Body of pancreas (tissue), 4 donors: ENCODE results near the gene CAPZA2. TPM values are rescaled to one million over a fixed set of nuclear protein-coding genes. Genes with fewer than 3 reads are reported as not detected.

Experiments
- ATAC-seq: fragments of 150-250 bp; one replicate; pipeline ENCODE4 v1.9.1; 2016
- DNase-seq, 4 donors: peaks; one replicate each; pipeline ENCODE4 v3.0.0-alpha.2; 2019
- H3K27ac ChIP-seq, 4 donors: fragments of 200-600 bp; sonication (generic); 1 replicate in 3 of 4; 2 replicates in 1 of 4; pipeline versions ENCODE4 v1.5.1 to v1.6.1; 2016 to 2019; ENCODE audit warnings: mild to moderate bottlenecking in 1 of 4, mixed read lengths in 1 of 4, moderate library complexity in 1 of 4
- H3K27me3 ChIP-seq, 2 donors: fragments of 200-600 bp; sonication (generic); one replicate each; pipeline ENCODE4 v1.6.0; 2016; ENCODE audit warnings: mild to moderate bottlenecking in 1 of 2
- H3K36me3 ChIP-seq, 2 donors: fragments of 200-600 bp; sonication (generic); replicated peaks in 1 of 2; 2 replicates each; pipeline ENCODE4 v1.5.1; 2016; ENCODE audit warnings: low read depth in 2 of 2; ENCODE audit not compliant: insufficient read depth in 1 of 2
- H3K4me1 ChIP-seq: fragments of 200-600 bp; sonication (generic); one replicate; pipeline ENCODE4 v1.6.0; 2016
- H3K4me3 ChIP-seq, 2 donors: fragments of 200-600 bp; sonication (generic); 1 replicate in 1 of 2; 2 replicates in 1 of 2; pipeline ENCODE4 v1.5.1; 2016 to 2019
- H3K9me3 ChIP-seq, 3 donors: fragments of 200-600 bp; sonication (generic); 1 replicate in 2 of 3; 2 replicates in 1 of 3; pipeline ENCODE4 v1.5.1; 2016
- POLR2A ChIP-seq, 3 donors: fragments of 450-650 bp; IDR thresholded peaks; one replicate each; pipeline ENCODE4 v1.6.1; 2016; ENCODE audit warnings: antibody characterized with exemption in 3 of 3, mild to moderate bottlenecking in 2 of 3
- WGBS, 2 donors: methylation state at CpG; one replicate each; pipeline ENCODE4 v1.1.5; 2017; 5-methylcytosine and 5-hydroxymethylcytosine counted together
- intact Hi-C: fragments of 100-400 bp; cut with DNase I; formaldehyde crosslinking; loops from one replicate; pipeline ENCODE4 v1.15.1; 2023
- total RNA-seq, 2 donors: library from RNA; depleted of rRNA; stranded (reverse); fragments of >200 nt; gene quantifications; one replicate each; pipeline ENCODE4 v1.1.0, GENCODE V29; 2016
- TF ChIP-seq, protein P1 (sequence below), 7 experiments: fragments of 450-650 bp in 4 of 7; fragments of 200-600 bp in 3 of 7; sonication (generic) in 3 of 7; IDR thresholded peaks; one replicate each; pipeline ENCODE4 v1.5.1; 2016 to 2019; ENCODE audit warnings: antibody characterized with exemption in 7 of 7

The CAPZA2 gene
- total RNA-seq, 2 donors from 2014 or later: 53.1 to 53.4 TPM

DNA sequence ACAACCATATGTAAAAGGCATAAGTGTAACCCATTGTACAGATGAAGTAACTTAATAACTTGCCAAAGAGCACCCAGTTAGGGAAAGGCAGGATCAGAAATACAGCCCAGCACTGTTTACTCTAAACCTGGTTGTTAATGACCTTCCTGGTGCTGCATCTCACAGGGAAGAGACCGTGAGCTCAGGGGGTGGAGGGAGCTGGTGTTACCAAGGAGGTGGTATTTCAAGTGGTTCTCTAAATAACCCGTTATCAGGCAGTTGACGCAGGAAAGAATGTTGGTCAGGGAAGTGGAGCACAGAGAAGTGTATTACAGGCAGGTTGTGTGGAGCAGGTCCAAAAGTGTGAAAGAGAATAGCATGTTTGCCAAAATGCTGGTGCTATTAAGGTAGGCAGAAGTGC is 86.5 kb downstream of the CAPZA2 start:
- Histone ChIP-seq H3K27me3 (no peaks in the 10 kb centered on the region), H3K4me3 (no peak overlapping the region), H3K4me1 (peaks cover 6% of the 10 kb centered on the region), H3K27ac (no peak overlapping the region), H3K36me3 (no peaks in the 10 kb centered on the region), H3K9me3 (no peaks in the 10 kb centered on the region)
- TF ChIP-seq POLR2A (IDR thresholded peaks at IDR 0.05): no peak
- TF ChIP-seq, protein P1, sequence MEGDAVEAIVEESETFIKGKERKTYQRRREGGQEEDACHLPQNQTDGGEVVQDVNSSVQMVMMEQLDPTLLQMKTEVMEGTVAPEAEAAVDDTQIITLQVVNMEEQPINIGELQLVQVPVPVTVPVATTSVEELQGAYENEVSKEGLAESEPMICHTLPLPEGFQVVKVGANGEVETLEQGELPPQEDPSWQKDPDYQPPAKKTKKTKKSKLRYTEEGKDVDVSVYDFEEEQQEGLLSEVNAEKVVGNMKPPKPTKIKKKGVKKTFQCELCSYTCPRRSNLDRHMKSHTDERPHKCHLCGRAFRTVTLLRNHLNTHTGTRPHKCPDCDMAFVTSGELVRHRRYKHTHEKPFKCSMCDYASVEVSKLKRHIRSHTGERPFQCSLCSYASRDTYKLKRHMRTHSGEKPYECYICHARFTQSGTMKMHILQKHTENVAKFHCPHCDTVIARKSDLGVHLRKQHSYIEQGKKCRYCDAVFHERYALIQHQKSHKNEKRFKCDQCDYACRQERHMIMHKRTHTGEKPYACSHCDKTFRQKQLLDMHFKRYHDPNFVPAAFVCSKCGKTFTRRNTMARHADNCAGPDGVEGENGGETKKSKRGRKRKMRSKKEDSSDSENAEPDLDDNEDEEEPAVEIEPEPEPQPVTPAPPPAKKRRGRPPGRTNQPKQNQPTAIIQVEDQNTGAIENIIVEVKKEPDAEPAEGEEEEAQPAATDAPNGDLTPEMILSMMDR (IDR thresholded peaks at IDR 0.05): no peak
- WGBS, 2 donors: 22 to 38% methylated on average over 3 of the region's 3 CpGs
- intact Hi-C loops: no loop called here
- DNase-seq (peak in 3 of 4 donors; percentile 16 to 27 (median 22)), ATAC-seq (no peak)

GRCh38 chr7:116949941-116950801 is 87.8 kb downstream of the CAPZA2 start:
- 91 to 94% methylated on average over 9 of the region's 9 CpGs for WGBS, 2 donors
- intact Hi-C loops: no loop called here

GRCh38 chr7:116950889-116951351 is 88.5 kb downstream of the CAPZA2 start:
- Histone ChIP-seq H3K27ac (no peak overlapping the region), H3K27me3 (no peaks in the 10 kb centered on the region), H3K4me3 (no peak overlapping the region), H3K9me3 (no peaks in the 10 kb centered on the region), H3K4me1 (peaks cover 19% of the 10 kb centered on the region), H3K36me3 (no peaks in the 10 kb centered on the region)
- intact Hi-C loops: no loop called here
- TF ChIP-seq, protein P1 (IDR thresholded peaks at IDR 0.05): no peak
- TF ChIP-seq POLR2A (IDR thresholded peaks at IDR 0.05): no peak
- 90 to 97% methylated on average over 5 of the region's 5 CpGs for WGBS, 2 donors
- no peak for DNase-seq
- ATAC-seq: no peak

More at GRCh38 chr7:116949941-116950801, 87.8 kb downstream of the CAPZA2 start:
- Histone ChIP-seq H3K9me3 (no peaks in the 10 kb centered on the region), H3K4me3 (no peak overlapping the region), H3K36me3 (no peaks in the 10 kb centered on the region), H3K27me3 (no peaks in the 10 kb centered on the region), H3K27ac (no peak overlapping the region), H3K4me1 (peaks cover 12% of the 10 kb centered on the region)
- DNase-seq (no peak), ATAC-seq (no peak)
- TF ChIP-seq, protein P1 (IDR thresholded peaks at IDR 0.05): no peak
- TF ChIP-seq POLR2A (IDR thresholded peaks at IDR 0.05): no peak

DNA sequence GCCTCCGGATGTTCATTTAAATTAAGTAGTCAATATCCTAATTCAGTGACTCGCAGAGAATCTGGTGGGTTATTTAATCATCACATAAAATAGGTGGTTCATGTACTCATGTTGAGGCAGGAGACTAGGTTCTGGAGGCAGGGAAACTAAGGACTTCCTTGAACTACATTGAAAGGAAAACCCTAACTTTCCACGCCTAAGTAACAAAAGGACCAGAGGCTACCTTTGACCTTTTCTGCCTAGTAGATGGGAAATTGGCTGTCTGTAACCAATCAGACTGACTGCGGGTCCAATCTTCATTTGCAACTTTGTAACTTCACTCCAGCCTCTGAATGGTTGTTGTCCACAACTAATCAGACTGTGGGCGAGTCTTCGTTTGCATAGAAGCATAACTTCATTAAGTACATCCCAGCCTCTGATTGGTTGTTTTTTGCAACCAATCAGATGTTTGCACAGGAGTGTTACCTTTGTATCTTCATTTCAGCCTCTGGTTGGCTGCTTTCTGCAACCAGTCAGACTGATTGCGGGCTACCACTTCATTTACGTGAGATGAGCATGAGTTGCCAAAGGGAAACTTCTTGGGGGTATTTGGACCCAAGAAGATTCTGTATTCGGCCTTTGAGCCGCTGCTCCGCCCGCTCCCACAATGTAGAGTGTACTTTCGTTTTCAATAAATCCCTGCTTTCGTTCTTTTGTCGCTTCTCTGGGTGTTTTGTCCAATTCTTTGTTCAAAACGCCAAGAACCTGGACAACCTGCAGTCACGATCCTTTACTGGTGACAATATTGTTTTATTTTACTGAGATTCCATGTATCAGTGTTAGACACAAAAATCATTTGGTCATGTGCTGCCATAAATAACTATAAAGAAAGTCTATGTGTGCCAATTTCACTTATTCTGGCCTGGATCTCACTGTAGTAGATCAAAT is 89.2 kb downstream of the CAPZA2 start:
- Histone ChIP-seq H3K9me3 (no peaks in the 10 kb centered on the region), H3K4me3 (no peak overlapping the region), H3K27me3 (no peaks in the 10 kb centered on the region), H3K36me3 (no peaks in the 10 kb centered on the region), H3K27ac (no peak overlapping the region), H3K4me1 (peaks cover 26% of the 10 kb centered on the region)
- ATAC-seq (no peak), DNase-seq (no peak)
- intact Hi-C loops: no loop called here
- no peak for TF ChIP-seq POLR2A (IDR thresholded peaks at IDR 0.05)
- TF ChIP-seq, protein P1 (IDR thresholded peaks at IDR 0.05): no peak
- WGBS, 2 donors: 95% methylated on average over 17 of the region's 17 CpGs
